GM18520 (cell line): ENCODE measurements around the gene PNPT1.
"Not testable (repeated sequence)": the region's sequence is repeated elsewhere in the genome, so short reads cannot be mapped to it uniquely, and the experiment has no call there.

ENCODE experiments used
- ATAC-seq: cut with Tn5 transposase; IDR thresholded peaks from one replicate; pipeline ENCODE4 v1.9.1; 2021; ENCODE audit not compliant: unreplicated experiment

Gene PNPT1

GRCh38 chr2:55693181-55694125 lies at the start of gene PNPT1:
PNPT1 (minus strand) TSS chr2:55693844; CDS start chr2:55693823, 21 bp downstream.
- ATAC-seq: peak; percentile 100

- ATAC-seq: no peak
Observed at GRCh38 chr2:55742996-55743395, 49.4 kb upstream of the PNPT1 start.

- ATAC-seq: not testable (repeated sequence)
Observed at GRCh38 chr2:55736019-55736536, 42.4 kb upstream of the PNPT1 start.

- no peak for ATAC-seq
Observed at GRCh38 chr2:55734726-55735125, 41.1 kb upstream of the PNPT1 start.

GRCh38 chr2:55733335-55733734 lies 39.7 kb upstream of the PNPT1 start:
- no peak for ATAC-seq

- ATAC-seq: no peak
Observed at GRCh38 chr2:55732854-55733253, 39.2 kb upstream of the PNPT1 start.

GRCh38 chr2:55729136-55729685 lies 35.6 kb upstream of the PNPT1 start:
- ATAC-seq: no peak

GRCh38 chr2:55721596-55722215 lies 28.1 kb upstream of the PNPT1 start:
- no peak for ATAC-seq

GRCh38 chr2:55720417-55720816 lies 26.8 kb upstream of the PNPT1 start:
- ATAC-seq: no peak

GRCh38 chr2:55719852-55720251 lies 26.2 kb upstream of the PNPT1 start:
- ATAC-seq: no peak

GRCh38 chr2:55718165-55719008 lies 24.7 kb upstream of the PNPT1 start:
- ATAC-seq: peak; percentile 61

- no peak for ATAC-seq
Observed at GRCh38 chr2:55715626-55716025, 22.0 kb upstream of the PNPT1 start.

GRCh38 chr2:55715178-55715577 lies 21.5 kb upstream of the PNPT1 start:
- ATAC-seq: not testable (repeated sequence)

- no peak for ATAC-seq
Observed at GRCh38 chr2:55712477-55713060, 18.9 kb upstream of the PNPT1 start.

GRCh38 chr2:55710025-55710424 lies 16.4 kb upstream of the PNPT1 start:
- ATAC-seq: no peak

GRCh38 chr2:55707751-55708150 lies 14.1 kb upstream of the PNPT1 start:
- ATAC-seq: no peak

- not testable (repeated sequence) for ATAC-seq
Observed at GRCh38 chr2:55706258-55706657, 12.6 kb upstream of the PNPT1 start.

GRCh38 chr2:55705027-55705653 lies 11.5 kb upstream of the PNPT1 start:
- ATAC-seq: no peak

GRCh38 chr2:55703350-55703749 lies 9.7 kb upstream of the PNPT1 start:
- no peak for ATAC-seq

- not testable (repeated sequence) for ATAC-seq
Observed at GRCh38 chr2:55692740-55693139, 904 bp downstream of the PNPT1 start.
